Stimulated activated naive CD8-positive, alpha-beta T cell treated with anti-CD3 and anti-CD28 coated beads, Interleukin-15, amount 100 ng/mL, for 72 hours (primary cell): ENCODE data around the gene CAMTA1.

Experiments used
- ATAC-seq: fragments of 150-1000 bp; cut with Tn5 transposase; 2 replicates; pipeline ENCODE4 v1.10.0; 2021; ENCODE audit warnings: mild to moderate bottlenecking, moderate library complexity
- DNase-seq, 2 donors: peaks; one replicate each; pipeline ENCODE4 v3.0.0; 2021 to 2022
- H3K27ac Mint-ChIP-seq, 2 donors: one replicate each; pipeline ENCODE4 v1.8.0; 2022; ENCODE audit warnings: mild to moderate bottlenecking in 2 of 2, mixed read lengths in 2 of 2, moderate library complexity in 2 of 2
- H3K27me3 Mint-ChIP-seq: one replicate; pipeline ENCODE4 v1.8.0; 2022; ENCODE audit warnings: mixed read lengths
- H3K4me1 Mint-ChIP-seq: one replicate; pipeline ENCODE4 v1.8.0; 2022; ENCODE audit warnings: mild to moderate bottlenecking, mixed read lengths
- H3K4me3 Mint-ChIP-seq, 2 donors: one replicate each; pipeline ENCODE4 v1.8.0; 2022; ENCODE audit warnings: mild to moderate bottlenecking in 2 of 2, mixed read lengths in 2 of 2, moderate library complexity in 1 of 2
- H3K9me3 Mint-ChIP-seq, 2 donors: one replicate each; pipeline ENCODE4 v1.8.0; 2022; ENCODE audit warnings: mixed read lengths in 2 of 2

CAMTA1 gene

DNA sequence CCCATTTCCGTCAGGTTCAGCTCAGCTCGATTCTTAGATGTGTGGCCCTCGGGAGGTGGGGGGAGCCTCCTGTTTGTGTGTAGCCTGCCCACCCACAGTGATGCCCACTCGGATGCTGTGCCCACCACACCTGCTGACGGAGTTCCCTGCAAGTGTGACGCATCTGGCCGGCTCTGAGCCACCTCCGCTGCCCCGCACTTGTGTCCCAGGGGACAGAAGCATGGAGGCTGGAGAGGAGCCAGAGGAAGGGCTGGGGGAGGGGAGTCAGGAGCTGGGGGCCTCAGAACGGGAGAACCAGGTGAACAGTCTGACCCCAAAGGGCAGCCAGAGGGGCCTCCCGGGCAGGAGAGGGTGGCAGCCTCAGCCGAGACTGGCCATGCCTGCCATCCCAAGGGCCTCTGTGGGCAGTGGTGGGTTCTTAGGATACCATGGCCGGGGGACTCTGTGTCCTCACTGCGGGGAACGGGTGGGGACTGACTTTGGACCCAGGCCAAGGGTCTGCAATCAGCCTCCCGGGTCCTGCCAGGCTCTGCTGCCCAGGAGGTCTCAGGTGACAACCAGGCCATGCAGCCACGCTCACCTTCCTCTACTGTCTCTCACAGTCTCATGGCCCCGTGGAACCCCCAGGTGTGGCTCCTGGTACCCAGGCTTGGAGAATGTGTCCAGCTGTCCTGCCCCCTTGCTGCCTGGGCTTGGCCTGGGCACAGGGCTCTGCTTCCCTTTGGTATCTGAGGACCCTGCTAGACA, 718.6 kb downstream of the CAMTA1 start:
- H3K4me1 Mint-ChIP-seq = no peaks in the 10 kb centered on the region
- ATAC-seq (no peak), DNase-seq (no peak)
- H3K9me3 Mint-ChIP-seq = no peaks in the 10 kb centered on the region
- no peak overlapping the region for H3K27ac Mint-ChIP-seq
- no peaks in the 10 kb centered on the region for H3K27me3 Mint-ChIP-seq
- no peak overlapping the region for H3K4me3 Mint-ChIP-seq

DNA sequence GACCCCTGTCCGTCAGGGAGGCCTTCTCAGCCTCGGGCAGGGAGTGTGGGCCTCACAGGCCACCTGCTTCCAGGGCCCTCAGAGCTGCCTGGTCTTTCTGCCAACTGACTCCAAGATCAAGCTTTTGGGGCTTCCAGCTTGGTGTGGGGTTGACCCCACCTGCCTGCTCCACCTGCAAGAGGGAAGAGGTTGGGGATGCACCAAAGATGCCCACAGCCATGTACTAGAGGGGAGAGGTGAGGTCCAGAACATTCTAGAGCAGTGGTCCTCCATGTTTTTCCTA, 719.1 kb downstream of the CAMTA1 start:
- Mint-ChIP-seq H3K27ac (no peak overlapping the region), H3K4me1 (no peaks in the 10 kb centered on the region)

GRCh38 chr1:7505094-7505770, 720.0 kb downstream of the CAMTA1 start:
- no peaks in the 10 kb centered on the region for H3K4me1 Mint-ChIP-seq
- ATAC-seq = no peak
- no peak overlapping the region for H3K27ac Mint-ChIP-seq
- DNase-seq = no peak
- no peaks in the 10 kb centered on the region for H3K27me3 Mint-ChIP-seq
- H3K4me3 Mint-ChIP-seq = no peak overlapping the region
- no peaks in the 10 kb centered on the region for H3K9me3 Mint-ChIP-seq

More for the DNA sequence above, 719.1 kb downstream of the CAMTA1 start:
- Mint-ChIP-seq H3K4me3 (no peak overlapping the region), H3K27me3 (no peaks in the 10 kb centered on the region), H3K9me3 (no peaks in the 10 kb centered on the region)
- ATAC-seq (no peak), DNase-seq (no peak)

DNA sequence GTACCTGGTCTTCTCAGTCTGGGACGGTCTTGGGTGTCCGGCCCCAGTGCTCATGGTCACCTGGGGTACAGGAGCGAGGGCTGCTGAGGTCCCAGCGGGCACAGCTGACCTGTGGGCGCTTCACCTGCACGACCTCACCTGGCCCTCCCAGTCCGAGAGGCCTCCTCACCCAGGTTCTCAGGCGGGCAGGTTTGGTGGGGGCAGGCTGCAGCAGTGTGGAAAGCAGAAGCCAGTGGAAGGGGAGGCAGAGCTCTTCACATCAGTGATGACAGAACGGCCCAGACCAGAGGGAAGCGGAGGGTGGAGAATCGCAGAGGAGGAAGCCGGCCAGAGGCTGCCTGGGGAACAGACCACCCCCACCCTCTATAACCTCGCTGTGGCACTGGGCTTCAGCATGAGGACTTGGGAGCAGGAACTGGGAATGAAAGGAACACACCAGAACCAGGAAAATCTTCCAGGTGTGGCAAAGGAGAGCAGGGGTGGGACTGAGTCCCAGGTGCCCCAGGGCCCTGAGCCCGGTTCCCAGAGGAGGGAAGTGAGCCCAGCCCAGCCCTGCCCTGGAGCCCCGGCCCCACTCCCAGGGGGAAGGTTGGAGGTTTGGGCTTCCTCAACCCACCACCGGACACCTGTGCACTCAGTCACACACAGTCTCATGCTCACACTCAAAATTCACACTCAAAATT, 720.7 kb downstream of the CAMTA1 start:
- no peak overlapping the region for H3K4me3 Mint-ChIP-seq
- H3K4me1 Mint-ChIP-seq = no peaks in the 10 kb centered on the region
- no peaks in the 10 kb centered on the region for H3K9me3 Mint-ChIP-seq
- no peak for ATAC-seq
- no peaks in the 10 kb centered on the region for H3K27me3 Mint-ChIP-seq
- H3K27ac Mint-ChIP-seq = no peak overlapping the region
- DNase-seq = no peak

GRCh38 chr1:7506454-7507284, 721.4 kb downstream of the CAMTA1 start:
- Mint-ChIP-seq H3K27ac (no peak overlapping the region), H3K4me1 (no peaks in the 10 kb centered on the region), H3K4me3 (no peak overlapping the region), H3K27me3 (no peaks in the 10 kb centered on the region), H3K9me3 (no peaks in the 10 kb centered on the region)
- DNase-seq (no peak), ATAC-seq (no peak)

- Mint-ChIP-seq H3K27ac (no peak overlapping the region), H3K4me1 (no peaks in the 10 kb centered on the region), H3K4me3 (no peak overlapping the region), H3K9me3 (no peaks in the 10 kb centered on the region), H3K27me3 (no peaks in the 10 kb centered on the region)
- ATAC-seq (no peak), DNase-seq (no peak)
Observed at GRCh38 chr1:7507285-7508019, 722.2 kb downstream of the CAMTA1 start.

GRCh38 chr1:7508052-7508933, 723.0 kb downstream of the CAMTA1 start:
- Mint-ChIP-seq H3K4me3 (no peak overlapping the region), H3K27ac (peak overlapping the region in 1 of 2 donors; percentile 30), H3K27me3 (no peaks in the 10 kb centered on the region), H3K9me3 (no peaks in the 10 kb centered on the region), H3K4me1 (no peaks in the 10 kb centered on the region)
- no peak for ATAC-seq
- DNase-seq = no peak

DNA sequence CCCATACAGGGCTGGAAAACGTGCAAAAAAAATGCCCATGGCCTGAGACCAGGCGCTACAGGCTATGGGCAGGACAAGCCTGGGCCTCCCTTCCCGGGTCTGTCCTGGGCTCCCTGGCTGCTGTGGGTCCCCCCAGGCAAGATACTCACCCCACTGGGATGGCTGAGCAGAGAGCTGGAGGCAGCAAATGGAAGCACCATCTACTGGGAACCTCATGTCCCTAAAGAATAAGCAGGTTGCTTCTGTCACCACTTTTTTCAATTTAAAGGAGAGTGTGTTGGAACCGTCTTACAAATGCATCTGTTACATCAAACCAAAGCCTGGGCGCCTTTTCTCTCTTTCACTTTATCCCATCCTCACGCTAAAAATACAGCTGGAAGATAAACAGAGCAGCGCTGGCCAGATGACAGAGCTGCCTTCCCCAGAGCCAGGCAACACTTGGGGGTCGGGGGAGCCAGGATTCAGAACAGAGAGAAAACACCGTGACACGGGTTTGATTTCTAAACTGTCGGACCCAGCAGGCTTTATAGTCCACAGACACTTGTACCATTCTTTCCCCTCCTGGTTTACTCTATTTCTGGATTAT, 723.8 kb downstream of the CAMTA1 start:
- Mint-ChIP-seq H3K27me3 (no peaks in the 10 kb centered on the region), H3K27ac (no peak overlapping the region), H3K9me3 (no peaks in the 10 kb centered on the region), H3K4me1 (no peaks in the 10 kb centered on the region), H3K4me3 (no peak overlapping the region)
- ATAC-seq (no peak), DNase-seq (no peak)

GRCh38 chr1:7509598-7509997, 724.3 kb downstream of the CAMTA1 start:
- Mint-ChIP-seq H3K4me3 (no peak overlapping the region), H3K27me3 (no peaks in the 10 kb centered on the region), H3K4me1 (no peaks in the 10 kb centered on the region), H3K9me3 (no peaks in the 10 kb centered on the region), H3K27ac (no peak overlapping the region)
- ATAC-seq (no peak), DNase-seq (no peak)

GRCh38 chr1:7510389-7510931, 725.2 kb downstream of the CAMTA1 start:
- no peak for ATAC-seq

DNA sequence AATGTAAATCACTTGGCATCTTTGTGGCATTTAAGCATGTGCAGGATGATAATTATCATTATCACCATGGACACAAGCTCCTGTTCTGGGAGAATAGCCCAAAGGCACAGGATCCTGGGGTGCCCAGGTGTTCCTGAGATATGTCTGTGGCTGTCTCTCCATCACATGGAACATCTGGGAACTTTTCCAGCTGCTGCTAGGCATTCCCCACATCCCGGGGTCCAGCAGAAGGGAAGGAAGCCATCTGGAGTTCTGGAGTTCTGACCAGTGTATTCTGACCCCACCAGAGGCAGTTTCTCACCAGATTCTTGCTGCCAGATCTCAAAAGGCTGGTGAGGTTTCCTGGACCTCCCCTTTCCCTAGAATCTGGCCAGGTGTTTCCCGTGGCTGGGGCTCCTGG, 726.1 kb downstream of the CAMTA1 start:
- H3K4me3 Mint-ChIP-seq = no peak overlapping the region
- no peaks in the 10 kb centered on the region for H3K27me3 Mint-ChIP-seq
- DNase-seq (no peak), ATAC-seq (no peak)
- no peaks in the 10 kb centered on the region for H3K4me1 Mint-ChIP-seq
- no peak overlapping the region for H3K27ac Mint-ChIP-seq
- H3K9me3 Mint-ChIP-seq = no peaks in the 10 kb centered on the region

More at GRCh38 chr1:7510389-7510931, 725.2 kb downstream of the CAMTA1 start:
- H3K27me3 Mint-ChIP-seq = no peaks in the 10 kb centered on the region
- H3K4me1 Mint-ChIP-seq = no peaks in the 10 kb centered on the region
- no peak overlapping the region for H3K27ac Mint-ChIP-seq
- no peaks in the 10 kb centered on the region for H3K9me3 Mint-ChIP-seq
- H3K4me3 Mint-ChIP-seq = no peak overlapping the region
- DNase-seq = no peak

- Mint-ChIP-seq H3K27ac (peak overlapping the region in 1 of 2 donors; percentile 13), H3K4me3 (no peak overlapping the region), H3K9me3 (no peaks in the 10 kb centered on the region), H3K27me3 (no peaks in the 10 kb centered on the region), H3K4me1 (no peaks in the 10 kb centered on the region)
- DNase-seq (no peak), ATAC-seq (no peak)
Observed at GRCh38 chr1:7513081-7513480, 727.8 kb downstream of the CAMTA1 start.

- Mint-ChIP-seq H3K27ac (no peak overlapping the region), H3K27me3 (no peaks in the 10 kb centered on the region), H3K4me1 (no peaks in the 10 kb centered on the region), H3K4me3 (no peak overlapping the region), H3K9me3 (no peaks in the 10 kb centered on the region)
- no peak for ATAC-seq
- no peak for DNase-seq
Observed at GRCh38 chr1:7515175-7515574, 729.9 kb downstream of the CAMTA1 start.

DNA sequence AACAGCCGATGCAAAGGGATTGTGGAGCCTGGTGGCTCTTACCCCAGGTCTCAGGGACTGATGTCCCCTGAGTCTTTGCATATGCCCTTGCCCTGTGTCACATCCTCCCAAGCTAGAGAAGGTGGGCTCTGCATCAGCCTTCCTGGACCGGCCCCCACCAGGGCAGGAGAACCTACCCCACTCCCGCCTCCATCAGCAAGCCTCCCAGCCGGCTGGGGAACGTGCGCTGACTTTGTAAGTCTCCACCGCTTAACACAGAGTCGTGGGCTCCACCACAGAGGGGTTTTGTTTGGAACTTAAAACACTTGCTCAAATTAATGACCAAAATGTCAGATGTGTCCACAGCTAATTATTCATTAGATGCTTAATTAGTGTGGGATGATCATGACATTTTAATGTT, 730.6 kb downstream of the CAMTA1 start:
- ATAC-seq (no peak), DNase-seq (no peak)
- no peaks in the 10 kb centered on the region for H3K9me3 Mint-ChIP-seq
- H3K4me1 Mint-ChIP-seq = no peaks in the 10 kb centered on the region
- H3K27me3 Mint-ChIP-seq = no peaks in the 10 kb centered on the region
- no peak overlapping the region for H3K4me3 Mint-ChIP-seq
- H3K27ac Mint-ChIP-seq = no peak overlapping the region
